Fibroblast of villous mesenchyme (primary cell): Measurements from ENCODE around the gene CDH9. TPM values are rescaled to one million over a fixed set of nuclear protein-coding genes. Genes with fewer than 3 reads are reported as not detected.

Experiments used
- DNase-seq: peaks from one replicate; pipeline ENCODE4 v3.0.0-alpha.2; 2010; ENCODE audit warnings: low read depth
- H3K4me3 ChIP-seq: 2 replicates; pipeline ENCODE4 v1.5.1; 2011; ENCODE audit warnings: low read depth, mild to moderate bottlenecking, low read length
- total RNA-seq: library from RNA; depleted of rRNA; stranded (reverse); fragments of >200 nt; gene quantifications from 2 replicates; pipeline ENCODE4 v1.2.3, GENCODE V29; 2012
- TF ChIP-seq, protein P1 (sequence below): IDR thresholded peaks from 2 replicates; pipeline ENCODE4 v1.5.1; 2012; ENCODE audit warnings: low read depth, mild to moderate bottlenecking, low read length; ENCODE audit not compliant: insufficient read depth

CDH9 gene
- total RNA-seq: not detected in 2 replicates

DNA sequence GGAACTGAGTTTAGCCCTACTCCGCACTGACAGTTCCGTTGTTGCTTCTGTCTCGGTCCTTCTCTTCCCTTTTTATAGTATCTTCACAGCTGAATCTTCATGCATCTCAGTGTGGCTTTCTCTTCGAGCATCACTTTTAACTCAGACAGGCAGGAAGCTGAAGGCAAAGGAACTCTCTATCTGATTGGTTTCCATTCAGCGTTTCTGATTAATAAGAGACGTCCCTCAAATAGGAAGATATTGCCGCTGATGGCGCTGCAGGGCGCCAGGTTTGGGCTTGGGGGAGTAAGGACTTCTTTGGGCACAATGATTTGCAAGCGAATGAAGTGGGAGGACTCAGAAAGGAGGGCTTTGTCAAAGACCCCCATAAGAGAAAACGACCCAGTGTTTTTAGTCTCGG lies at the start of gene CDH9:
Gene CDH9, minus strand, starts transcription at position 111 of the 400 bp plus-strand sequence. CDS start 50,253 bp downstream, outside the sequence.
- no peak within 1 kb of the TSS for H3K4me3 ChIP-seq
- DNase-seq: no peak
- TF ChIP-seq, protein P1, sequence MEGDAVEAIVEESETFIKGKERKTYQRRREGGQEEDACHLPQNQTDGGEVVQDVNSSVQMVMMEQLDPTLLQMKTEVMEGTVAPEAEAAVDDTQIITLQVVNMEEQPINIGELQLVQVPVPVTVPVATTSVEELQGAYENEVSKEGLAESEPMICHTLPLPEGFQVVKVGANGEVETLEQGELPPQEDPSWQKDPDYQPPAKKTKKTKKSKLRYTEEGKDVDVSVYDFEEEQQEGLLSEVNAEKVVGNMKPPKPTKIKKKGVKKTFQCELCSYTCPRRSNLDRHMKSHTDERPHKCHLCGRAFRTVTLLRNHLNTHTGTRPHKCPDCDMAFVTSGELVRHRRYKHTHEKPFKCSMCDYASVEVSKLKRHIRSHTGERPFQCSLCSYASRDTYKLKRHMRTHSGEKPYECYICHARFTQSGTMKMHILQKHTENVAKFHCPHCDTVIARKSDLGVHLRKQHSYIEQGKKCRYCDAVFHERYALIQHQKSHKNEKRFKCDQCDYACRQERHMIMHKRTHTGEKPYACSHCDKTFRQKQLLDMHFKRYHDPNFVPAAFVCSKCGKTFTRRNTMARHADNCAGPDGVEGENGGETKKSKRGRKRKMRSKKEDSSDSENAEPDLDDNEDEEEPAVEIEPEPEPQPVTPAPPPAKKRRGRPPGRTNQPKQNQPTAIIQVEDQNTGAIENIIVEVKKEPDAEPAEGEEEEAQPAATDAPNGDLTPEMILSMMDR: no peak

GRCh38 chr5:27087747-27088146 lies 49.4 kb upstream of the CDH9 start:
- no peak overlapping the region for H3K4me3 ChIP-seq
- TF ChIP-seq, protein P1: no peak
- DNase-seq: no peak

DNA sequence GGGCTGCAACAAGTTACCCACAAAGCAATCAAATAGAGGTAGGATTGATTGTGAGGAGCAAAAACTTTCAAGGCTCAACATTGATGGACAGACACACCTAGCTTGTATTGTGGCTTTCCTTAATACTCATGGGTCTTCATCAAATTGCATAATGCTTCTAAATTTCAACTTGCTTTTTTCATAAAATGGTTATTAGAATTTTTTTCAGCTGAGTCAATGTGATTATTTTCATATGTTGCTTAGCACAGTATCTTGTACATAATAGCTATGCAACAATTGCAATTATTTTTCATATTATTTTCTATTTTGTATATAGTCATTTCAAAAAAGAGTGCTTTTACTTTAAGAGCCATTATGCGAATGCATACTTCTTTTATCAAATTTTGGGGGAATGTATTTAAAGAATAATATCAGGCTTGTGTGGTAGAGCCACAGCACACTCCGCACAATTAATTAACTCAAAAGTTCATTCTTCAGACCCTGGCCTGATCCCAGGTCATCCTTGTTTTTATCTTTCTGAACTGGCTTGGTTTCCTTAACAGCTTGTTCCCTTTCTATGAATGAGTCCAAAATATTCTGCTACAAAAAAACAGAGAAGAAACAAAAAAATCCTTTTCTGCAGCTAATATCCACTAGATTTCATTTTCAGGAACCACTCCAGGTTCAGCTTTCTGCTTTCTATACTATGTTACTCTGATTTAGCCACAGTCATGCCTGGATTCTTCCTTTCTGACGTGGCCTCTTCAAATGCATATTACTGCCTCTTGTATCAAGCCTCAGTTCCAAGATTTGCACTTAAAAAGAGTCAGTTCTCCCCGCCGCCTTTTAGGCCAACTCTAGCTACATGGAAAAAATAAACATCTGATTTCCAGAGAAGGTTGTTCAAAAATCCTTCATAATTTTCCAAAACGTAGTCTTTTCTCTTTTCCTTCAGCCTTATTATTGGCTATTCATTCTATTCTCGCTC lies 45.3 kb upstream of the CDH9 start:
- no peak for DNase-seq
- TF ChIP-seq, protein P1: no peak
- no peak overlapping the region for H3K4me3 ChIP-seq

- no peak for DNase-seq
- H3K4me3 ChIP-seq: no peak overlapping the region
- TF ChIP-seq, protein P1: no peak
Measured at GRCh38 chr5:27080147-27080546, 41.8 kb upstream of the CDH9 start.

GRCh38 chr5:27062451-27062850 lies 24.1 kb upstream of the CDH9 start:
- H3K4me3 ChIP-seq: no peak overlapping the region
- DNase-seq: no peak
- TF ChIP-seq, protein P1: no peak

- DNase-seq: no peak
- TF ChIP-seq, protein P1: no peak
Measured at GRCh38 chr5:27048510-27048909, 10.1 kb upstream of the CDH9 start.

More at GRCh38 chr5:27048510-27048909, 10.1 kb upstream of the CDH9 start:
- H3K4me3 ChIP-seq: no peak overlapping the region
